Measurements from ENCODE around the gene EFHC1.

DNA sequence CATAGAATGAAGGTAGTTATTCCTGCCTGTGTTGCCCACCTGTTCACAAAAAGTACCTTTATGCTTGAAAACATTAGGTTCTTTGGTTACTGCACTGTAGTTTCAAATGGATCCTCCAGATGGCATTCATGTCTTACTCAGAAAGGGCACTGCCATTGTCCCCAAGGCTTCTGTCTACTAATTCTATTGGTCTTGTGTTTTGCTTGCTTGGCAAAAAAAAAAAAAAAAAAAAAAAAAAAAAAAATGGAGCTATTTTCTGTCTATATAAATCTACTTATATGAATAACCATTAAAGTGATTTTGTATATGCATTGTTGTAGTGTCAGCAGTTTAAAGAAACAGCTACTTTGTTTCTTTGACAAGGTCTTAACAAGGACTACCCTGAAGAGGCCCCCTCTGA lies 12.7 kb upstream of the EFHC1 start:
- peak in 1 of 5 experiments; percentile 24 for TF ChIP-seq CTCF (IDR thresholded peaks at IDR 0.05 in 4 of 5, conservative IDR thresholded peaks at IDR 0.05 in 1 of 5)
- no peak for TF ChIP-seq POLR2A (IDR thresholded peaks at IDR 0.05)
